GM15510 (cell line): ENCODE results near the gene CACNA1E.

ENCODE experiments used
- POLR2A ChIP-seq: IDR thresholded peaks from 3 replicates; pipeline ENCODE4 v1.6.1; 2011; ENCODE audit warnings: borderline replicate concordance; ENCODE audit not compliant: insufficient read length; ENCODE audit errors: extremely low read depth

Gene CACNA1E

DNA sequence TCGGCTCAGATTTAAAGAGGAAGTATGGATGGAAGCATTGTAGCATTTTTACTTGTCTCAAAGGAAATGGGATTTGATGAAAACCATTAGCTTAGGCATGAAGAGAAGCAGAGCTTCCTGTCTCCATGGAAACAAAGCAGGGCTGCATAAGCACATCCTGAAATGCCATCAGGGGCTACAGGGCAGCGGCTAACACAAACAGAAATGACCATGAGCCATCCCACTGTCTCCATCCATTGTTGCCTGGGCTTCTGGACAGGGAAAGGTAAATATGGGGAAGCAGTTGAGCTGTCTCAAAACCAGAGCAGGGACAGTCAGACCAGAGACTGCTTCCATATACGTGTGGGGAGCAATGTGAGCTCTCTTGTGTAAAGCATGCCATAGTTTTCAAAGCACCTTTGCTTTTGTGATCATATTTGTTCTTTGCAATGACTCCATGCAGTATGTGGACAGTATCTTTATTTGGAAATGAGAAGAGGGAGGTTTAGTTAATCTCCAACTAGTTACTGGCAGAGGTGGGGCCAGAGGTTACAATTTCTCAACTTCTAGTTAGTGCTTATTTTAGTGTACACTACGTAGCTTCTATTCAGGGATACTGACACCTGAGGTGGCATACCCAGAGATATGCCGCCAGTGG is 176.1 kb downstream of the CACNA1E start:
- no peak for TF ChIP-seq POLR2A

DNA sequence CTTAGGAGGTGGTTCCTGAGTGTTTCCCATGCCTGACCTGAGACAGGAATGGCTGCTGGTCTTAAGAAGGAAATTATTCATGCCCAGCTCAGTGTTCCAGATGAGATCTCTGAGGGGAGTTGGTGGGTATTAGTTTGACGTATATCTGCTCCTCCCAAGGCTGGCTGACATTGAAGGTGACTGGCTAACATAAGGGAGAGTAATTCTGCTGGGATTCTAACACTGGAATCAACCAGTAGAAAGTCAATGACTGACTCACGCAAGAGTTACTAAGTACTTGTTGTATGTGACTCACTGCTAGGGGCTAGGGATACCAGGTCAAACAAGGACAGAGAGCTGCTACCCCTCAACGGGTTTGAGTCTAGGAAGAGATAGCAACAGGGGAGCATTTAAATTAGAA is 177.3 kb downstream of the CACNA1E start:
- TF ChIP-seq POLR2A: no peak

DNA sequence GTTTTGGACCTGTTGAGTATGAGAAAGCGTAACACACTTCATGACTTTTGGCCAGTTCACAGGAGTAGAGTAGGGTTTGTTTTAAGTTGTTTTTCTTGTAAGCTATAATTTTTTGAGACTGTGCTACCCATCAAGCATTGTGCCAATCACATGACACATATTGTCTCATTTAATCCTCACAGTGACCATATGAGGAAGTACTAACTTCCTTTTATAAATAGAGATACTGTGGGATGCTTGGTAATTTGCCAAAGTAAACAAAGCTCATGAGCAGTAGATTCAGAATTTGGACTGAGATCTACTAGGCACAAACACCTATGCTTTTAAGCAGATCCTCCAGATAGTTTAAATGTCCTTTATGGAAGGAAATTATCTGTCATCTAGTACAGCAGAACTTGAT is 178.3 kb downstream of the CACNA1E start:
- TF ChIP-seq POLR2A: no peak

DNA sequence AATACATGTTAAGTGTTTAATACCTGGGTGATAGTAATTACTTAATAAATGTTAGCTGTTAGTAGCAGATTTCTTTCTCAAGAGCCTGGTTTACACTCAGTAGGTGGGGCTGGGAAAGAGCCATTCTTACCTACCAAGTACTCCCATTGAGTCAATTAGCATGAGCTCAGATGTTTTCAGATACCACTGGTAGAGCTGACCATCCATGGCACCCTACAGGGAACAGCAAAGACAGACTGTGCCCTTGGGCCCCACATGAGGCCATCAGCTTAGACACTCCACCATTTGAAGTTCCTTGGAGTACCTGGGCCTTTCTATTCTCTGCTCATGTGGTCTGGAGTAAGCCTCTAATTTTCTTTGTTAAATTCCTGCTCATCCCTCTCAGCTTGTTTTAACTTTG is 179.3 kb downstream of the CACNA1E start:
- TF ChIP-seq POLR2A: no peak

DNA sequence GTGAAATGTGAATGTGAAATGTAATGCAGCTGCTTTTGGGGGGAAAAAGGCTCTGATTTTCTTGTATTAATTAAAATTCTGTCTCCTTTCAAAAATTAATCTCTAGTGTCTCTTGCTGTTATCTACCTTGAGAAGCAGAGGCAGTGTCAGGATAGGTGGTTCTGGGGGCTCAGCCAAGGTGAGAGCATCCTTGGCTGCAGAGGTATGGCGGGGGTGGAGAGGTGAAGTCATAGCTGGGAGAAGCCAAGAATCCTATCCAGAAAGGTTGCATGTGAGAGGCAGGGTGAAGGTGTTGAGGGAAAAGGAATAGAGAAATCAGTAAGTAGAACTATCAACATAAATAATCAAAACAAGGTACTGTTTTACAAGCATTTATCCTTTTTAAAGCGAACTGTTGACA is 181.2 kb downstream of the CACNA1E start:
- no peak for TF ChIP-seq POLR2A

DNA sequence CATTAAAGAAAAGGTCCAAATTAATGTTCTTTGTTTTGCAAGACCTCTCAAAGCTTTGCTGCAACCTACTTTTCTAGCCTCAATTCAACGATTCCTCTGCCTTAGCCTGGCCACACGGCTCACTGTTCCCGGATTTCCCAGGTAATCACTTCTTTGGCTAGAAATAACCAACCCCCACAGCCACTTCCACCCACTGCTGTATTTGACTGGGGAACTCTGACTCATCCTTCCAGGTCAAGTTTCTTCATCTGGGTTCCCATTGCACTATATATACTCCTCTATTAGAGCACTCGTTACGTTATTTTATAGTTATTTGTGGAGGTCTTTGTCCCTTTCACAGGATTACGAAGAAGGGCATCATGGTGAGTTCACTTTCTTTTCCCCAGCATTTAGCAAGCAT is 185.9 kb downstream of the CACNA1E start:
- no peak for TF ChIP-seq POLR2A

DNA sequence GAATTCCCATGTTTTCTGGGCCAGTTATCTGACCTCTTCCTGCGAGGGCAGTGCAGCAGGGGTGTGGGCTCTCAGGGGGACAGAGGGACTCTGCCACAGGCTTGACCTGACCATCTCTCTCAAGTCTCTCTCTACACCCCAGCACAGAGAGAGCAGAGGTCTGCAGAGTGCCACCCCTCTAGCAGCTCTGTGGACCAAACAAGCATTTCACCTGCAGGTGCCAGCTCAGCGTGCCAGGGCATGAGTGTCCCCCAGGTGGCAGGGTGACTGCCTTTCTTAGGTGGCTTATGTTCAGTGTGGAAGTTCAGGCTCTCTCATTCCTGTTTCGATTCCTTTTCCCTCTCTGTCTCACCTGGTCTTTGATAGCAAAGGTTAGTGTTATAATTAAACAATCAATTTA is 191.3 kb downstream of the CACNA1E start:
- no peak for TF ChIP-seq POLR2A

DNA sequence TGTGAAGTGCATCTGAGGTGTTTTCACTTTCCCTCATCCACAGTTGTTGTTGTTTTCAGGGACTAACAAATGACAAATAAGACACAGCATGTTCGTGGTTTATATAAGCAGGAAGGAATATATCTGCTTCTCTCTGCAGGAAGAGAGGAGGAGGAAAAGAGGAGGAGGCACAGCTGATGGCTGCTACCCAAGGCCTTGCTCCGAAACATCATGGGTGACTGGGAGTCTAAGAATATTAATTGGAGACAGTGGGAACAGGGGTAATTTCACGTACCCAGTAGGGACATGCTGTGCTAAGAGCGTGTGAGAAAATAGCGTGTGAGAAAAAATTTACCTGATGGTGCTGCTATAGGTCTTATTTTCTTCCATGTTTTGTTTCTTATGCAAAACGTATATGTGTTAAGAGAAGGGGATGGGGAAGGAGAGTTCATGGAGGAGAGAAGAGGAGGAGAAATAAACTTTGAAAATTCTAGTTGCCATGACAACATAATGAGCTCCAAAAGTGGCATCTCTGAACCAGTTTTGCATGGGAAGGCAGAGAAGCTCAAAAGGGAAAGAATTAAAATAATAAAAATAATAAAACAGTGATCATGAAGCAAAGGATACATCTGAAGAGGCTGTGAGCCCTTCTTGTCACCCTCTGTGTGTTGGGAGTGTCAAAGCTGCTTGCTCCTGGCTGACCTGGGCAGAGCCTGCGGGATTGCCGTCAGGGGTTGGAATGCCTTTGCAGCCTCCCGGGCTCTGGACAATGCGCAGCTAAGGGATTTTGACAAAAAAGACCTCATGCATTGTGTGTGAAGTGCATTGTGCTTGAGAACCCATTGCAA is 192.0 kb downstream of the CACNA1E start:
- no peak for TF ChIP-seq POLR2A

DNA sequence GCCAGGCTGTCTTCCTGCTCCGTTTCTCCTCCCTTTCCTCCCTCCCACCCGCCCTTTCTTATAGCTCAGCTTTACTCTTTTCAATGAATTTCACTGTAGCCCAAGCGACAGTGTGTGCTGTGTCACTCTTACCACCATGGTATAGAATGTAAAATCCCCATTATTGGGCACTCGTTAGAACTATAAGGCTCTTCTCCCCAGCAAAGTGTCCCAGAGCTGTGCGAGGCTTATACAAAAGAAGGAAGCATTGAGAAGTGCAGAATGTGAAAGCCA is 192.5 kb downstream of the CACNA1E start:
- TF ChIP-seq POLR2A: no peak

DNA sequence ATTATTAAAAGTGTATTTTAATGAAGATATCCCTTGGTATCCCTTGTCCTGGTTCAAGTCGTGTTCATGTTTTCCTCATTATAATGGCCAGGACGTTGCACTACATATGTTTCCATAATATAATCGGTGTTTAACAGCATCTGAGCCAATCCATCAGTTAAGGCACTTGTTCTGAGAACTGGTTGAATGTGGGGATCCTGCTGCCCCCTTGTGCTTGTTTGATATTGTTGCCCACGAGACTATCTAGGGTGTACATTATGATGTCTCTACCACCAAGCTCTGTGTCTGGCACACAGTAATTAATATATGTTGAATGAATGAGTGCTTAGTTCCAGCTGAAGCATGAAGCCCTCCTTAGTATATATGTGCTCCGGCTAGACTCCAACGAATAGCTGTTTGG is 193.0 kb downstream of the CACNA1E start:
- no peak for TF ChIP-seq POLR2A

DNA sequence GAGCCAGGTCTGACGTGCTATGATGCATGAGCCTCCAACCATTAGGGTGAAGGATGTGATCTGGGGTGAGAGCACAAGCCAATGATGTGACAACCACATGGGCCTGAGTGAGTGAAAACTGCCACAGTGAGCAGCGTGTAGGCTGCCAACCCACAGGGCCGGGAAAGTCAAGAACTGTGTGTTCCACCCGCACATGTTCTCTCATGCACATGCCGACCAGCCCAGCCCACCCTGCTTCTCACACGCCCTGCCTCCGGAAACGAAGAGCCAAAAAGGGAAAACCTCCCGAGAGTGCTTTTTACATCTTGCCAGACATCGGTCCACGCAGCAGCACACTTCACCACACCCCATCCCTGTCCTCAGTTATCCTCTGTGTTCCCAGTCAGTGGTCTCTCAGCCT is 197.0 kb downstream of the CACNA1E start:
- TF ChIP-seq POLR2A: no peak

DNA sequence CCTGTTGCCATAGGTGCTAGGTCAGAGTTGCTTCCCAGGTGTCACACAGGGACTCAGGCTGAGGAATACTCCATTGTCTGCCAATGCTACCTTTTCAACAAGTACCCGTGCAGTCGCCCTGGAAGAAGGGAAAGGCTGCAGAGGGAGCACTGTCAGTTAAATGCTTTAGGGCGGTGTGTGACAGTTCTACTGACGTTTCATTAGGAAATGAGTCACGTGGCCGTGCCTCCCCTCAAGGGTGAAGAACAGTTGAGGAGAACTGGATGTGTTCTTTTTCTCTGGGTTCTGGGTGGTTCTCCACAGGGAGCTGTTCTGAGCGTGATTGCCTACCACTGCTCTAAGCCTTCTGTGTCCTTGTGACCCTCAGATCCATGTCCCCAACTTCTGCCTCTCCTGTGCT is 197.6 kb downstream of the CACNA1E start:
- TF ChIP-seq POLR2A: no peak

DNA sequence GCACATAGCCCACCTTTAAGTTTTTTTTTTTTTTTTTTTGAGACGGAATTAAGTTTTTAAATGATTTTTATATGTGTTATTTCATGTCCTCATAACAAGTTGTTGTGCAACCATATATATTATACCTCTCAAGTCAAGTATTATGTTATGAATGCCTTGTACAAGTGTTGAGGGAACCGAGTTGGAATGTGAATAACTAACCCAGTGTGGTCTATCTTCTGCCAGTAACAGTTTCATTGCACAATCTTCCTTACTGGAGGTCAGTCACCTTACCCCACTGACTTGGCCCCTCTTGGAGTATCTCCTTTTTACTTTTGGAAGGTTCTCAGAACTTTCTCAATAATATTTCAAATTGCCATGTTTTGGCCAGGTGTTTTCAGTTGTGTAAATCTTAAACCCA is 201.9 kb downstream of the CACNA1E start:
- TF ChIP-seq POLR2A: no peak

DNA sequence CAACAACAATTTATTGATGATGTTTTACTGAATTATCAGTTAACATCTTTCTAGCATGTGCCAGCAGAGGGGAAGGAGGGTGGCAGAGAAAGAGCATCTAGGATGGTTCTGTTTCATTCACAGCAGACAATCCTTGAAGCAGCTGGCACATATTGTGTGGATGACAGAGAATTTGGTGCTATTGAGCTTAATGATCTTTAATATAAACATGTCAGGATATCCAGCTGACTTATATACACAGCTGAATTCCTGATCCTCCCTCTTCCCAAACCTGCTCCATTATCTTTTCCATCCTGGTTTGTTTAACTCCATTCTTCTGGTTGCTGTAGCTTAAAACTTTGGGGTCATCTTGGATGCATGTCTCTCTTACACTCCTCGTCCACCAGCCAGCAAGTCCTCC is 218.6 kb downstream of the CACNA1E start:
- TF ChIP-seq POLR2A: no peak

DNA sequence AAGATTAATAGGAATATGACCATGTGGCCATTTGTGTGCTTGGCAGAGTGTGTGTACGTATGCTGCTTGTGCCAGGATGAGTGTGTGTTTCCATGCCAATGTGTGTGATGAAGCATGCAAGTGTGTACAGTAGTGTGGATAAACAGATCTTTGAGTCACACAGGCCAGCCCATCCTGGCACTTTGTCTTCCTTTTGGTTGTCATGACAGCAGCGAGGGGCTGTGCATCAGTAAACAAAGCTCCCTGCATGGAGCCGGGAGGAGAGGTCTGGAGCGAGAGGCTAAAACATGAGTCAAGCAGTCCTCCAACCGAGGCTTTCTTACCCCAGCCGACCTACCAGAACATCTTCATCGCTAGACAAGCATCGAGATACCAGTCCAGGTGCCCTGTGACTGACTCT is 221.2 kb downstream of the CACNA1E start:
- TF ChIP-seq POLR2A: no peak

DNA sequence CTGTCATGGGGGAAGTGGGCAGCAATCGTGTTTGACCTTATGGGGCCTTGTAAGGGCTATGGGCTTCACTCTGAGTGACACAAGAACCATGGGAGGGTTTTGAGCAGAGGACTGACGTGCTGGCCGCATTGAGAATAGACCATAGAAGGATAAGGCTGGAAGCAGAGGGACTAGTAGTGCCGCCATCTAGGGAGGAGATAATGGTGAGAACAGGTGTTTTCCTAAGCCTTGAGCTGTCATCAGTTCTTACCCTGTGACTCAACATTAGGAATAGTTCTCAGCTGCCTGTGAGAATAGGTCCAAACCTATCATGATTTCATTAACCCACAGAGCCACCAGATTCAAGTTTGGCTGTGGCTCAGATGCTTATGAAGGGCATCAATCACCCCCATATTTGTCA is 228.5 kb downstream of the CACNA1E start:
- no peak for TF ChIP-seq POLR2A
